Measurements from ENCODE around the gene UBE2J2.

Gene UBE2J2

GRCh38 chr1:1309251-1310108, 35.8 kb upstream of the UBE2J2 start:
- no peak overlapping the region for H3K27ac ChIP-seq (ENCODE audit: low read length, poor library complexity, severe bottlenecking)
- WGBS = 33% methylated on average over 57 of the region's 57 CpGs
- H3K79me1 ChIP-seq (replicated peaks; ENCODE audit: low read length, poor library complexity, severe bottlenecking) = peaks cover 25% of the 10 kb centered on the region
- no peak overlapping the region for H2AK5ac ChIP-seq (ENCODE audit: low read length, severe bottlenecking)
- peak overlapping the region; percentile 84 for H3K4me2 ChIP-seq (ENCODE audit: low read length, poor library complexity, severe bottlenecking)
- H2BK15ac ChIP-seq (ENCODE audit: low read depth, poor library complexity, severe bottlenecking) = peak overlapping the region; percentile 57
- no peak overlapping the region for H2BK5ac ChIP-seq (ENCODE audit: low read depth, low read length, poor library complexity, severe bottlenecking)
- H3K36me3 ChIP-seq (ENCODE audit: control insufficient read depth in 1 of 2, insufficient read depth in 2 of 2, low read depth in 1 of 2, low read length in 2 of 2) = peaks cover 41 to 57% of the 10 kb centered on the region in 2 experiments
- H3K18ac ChIP-seq (ENCODE audit: low read depth in 1 of 2, low read length in 2 of 2) = peak overlapping the region; percentile 23 to 81
- no peak overlapping the region for H2AFZ ChIP-seq (ENCODE audit: low read depth, low read length)
- H3K4ac ChIP-seq (ENCODE audit: low read depth in 1 of 2, low read length in 2 of 2) = peak overlapping the region in 1 of 2 experiments; percentile 93
- H2BK120ac ChIP-seq (ENCODE audit: low read depth, low read length) = no peak overlapping the region
- H3K23ac ChIP-seq (ENCODE audit: low read length in 2 of 2) = peak overlapping the region; percentile 53 to 59
- H3K9me3 ChIP-seq (ENCODE audit: control insufficient read depth, low read length) = no peaks in the 10 kb centered on the region
- DNase-seq = no peak
- H4K91ac ChIP-seq (ENCODE audit: low read length) = peak overlapping the region; percentile 72
- peaks cover 43% of the 10 kb centered on the region for H3K4me1 ChIP-seq (ENCODE audit: control insufficient read depth, insufficient read depth, low read depth, low read length)
- H3K9ac ChIP-seq (ENCODE audit: low read length) = peak overlapping the region; percentile 88
- H2BK12ac ChIP-seq (ENCODE audit: low read length in 2 of 2) = peak overlapping the region in 1 of 2 experiments; percentile 42
- no peaks in the 10 kb centered on the region for H3K27me3 ChIP-seq (ENCODE audit: control insufficient read depth in 1 of 2, insufficient read depth in 1 of 2, low read length in 2 of 2)
- no peak overlapping the region for H4K8ac ChIP-seq (ENCODE audit: low read length)
- H3K4me3 ChIP-seq (ENCODE audit: insufficient read depth in 1 of 2, low read depth in 1 of 2, low read length in 2 of 2) = peak overlapping the region; percentile 83 to 84
- H3K14ac ChIP-seq (ENCODE audit: low read length in 2 of 2) = peak overlapping the region in 1 of 2 experiments; percentile 90

- DNase-seq = no peak
- no peak overlapping the region for H2BK5ac ChIP-seq (ENCODE audit: low read depth, low read length, poor library complexity, severe bottlenecking)
- H3K36me3 ChIP-seq (ENCODE audit: control insufficient read depth in 1 of 2, insufficient read depth in 2 of 2, low read depth in 1 of 2, low read length in 2 of 2) = peaks cover 34 to 53% of the 10 kb centered on the region in 2 experiments
- peak overlapping the region; percentile 88 for H3K9ac ChIP-seq (ENCODE audit: low read length)
- no peak overlapping the region for H4K8ac ChIP-seq (ENCODE audit: low read length)
- peaks cover 23% of the 10 kb centered on the region for H3K79me1 ChIP-seq (replicated peaks; ENCODE audit: low read length, poor library complexity, severe bottlenecking)
- no peak overlapping the region for H2AK5ac ChIP-seq (ENCODE audit: low read length, severe bottlenecking)
- peak overlapping the region; percentile 37 to 81 for H3K18ac ChIP-seq (ENCODE audit: low read depth in 1 of 2, low read length in 2 of 2)
- no peaks in the 10 kb centered on the region for H3K9me3 ChIP-seq (ENCODE audit: control insufficient read depth, low read length)
- peak overlapping the region in 1 of 2 experiments; percentile 21 for H2BK12ac ChIP-seq (ENCODE audit: low read length in 2 of 2)
- H2BK15ac ChIP-seq (ENCODE audit: low read depth, poor library complexity, severe bottlenecking) = peak overlapping the region; percentile 57
- H3K14ac ChIP-seq (ENCODE audit: low read length in 2 of 2) = peak overlapping the region in 1 of 2 experiments; percentile 90
- under 1% methylated on average over 38 of the region's 66 CpGs for WGBS
- H2BK120ac ChIP-seq (ENCODE audit: low read depth, low read length) = peak overlapping the region; percentile 36
- H3K4ac ChIP-seq (ENCODE audit: low read depth in 1 of 2, low read length in 2 of 2) = peak overlapping the region; percentile 49 to 93
- peak overlapping the region; percentile 53 to 59 for H3K23ac ChIP-seq (ENCODE audit: low read length in 2 of 2)
- no peaks in the 10 kb centered on the region for H3K27me3 ChIP-seq (ENCODE audit: control insufficient read depth in 1 of 2, insufficient read depth in 1 of 2, low read length in 2 of 2)
- H3K4me2 ChIP-seq (ENCODE audit: low read length, poor library complexity, severe bottlenecking) = peak overlapping the region; percentile 84
- H3K4me1 ChIP-seq (ENCODE audit: control insufficient read depth, insufficient read depth, low read depth, low read length) = peaks cover 49% of the 10 kb centered on the region
- H3K27ac ChIP-seq (ENCODE audit: low read length, poor library complexity, severe bottlenecking) = no peak overlapping the region
- H3K4me3 ChIP-seq (ENCODE audit: insufficient read depth in 1 of 2, low read depth in 1 of 2, low read length in 2 of 2) = peak overlapping the region; percentile 83 to 84
- H2AFZ ChIP-seq (ENCODE audit: low read depth, low read length) = peak overlapping the region; percentile 18
- H4K91ac ChIP-seq (ENCODE audit: low read length) = peak overlapping the region; percentile 40
Measured at GRCh38 chr1:1308756-1309250, 35.1 kb upstream of the UBE2J2 start.

GRCh38 chr1:1307923-1308755, 34.5 kb upstream of the UBE2J2 start, which contains the start of the genes ACAP3 and PUSL1:
Gene ACAP3, minus strand, starts transcription at chr1:1307930. Its CDS starts 115 bp downstream, at chr1:1307815.
Gene PUSL1, plus strand, starts transcription at chr1:1308597. Its CDS starts 47 bp downstream, at chr1:1308644.
- H2BK120ac ChIP-seq (ENCODE audit: low read depth, low read length) = peak within 1 kb of the TSS; percentile 65
- H4K8ac ChIP-seq (ENCODE audit: low read length) = no peak within 1 kb of the TSS
- H3K18ac ChIP-seq (ENCODE audit: low read depth in 1 of 2, low read length in 2 of 2) = peak within 1 kb of the TSS; percentile 68 to 81
- peaks cover 54% of the 10 kb centered on the region for H3K4me1 ChIP-seq (ENCODE audit: control insufficient read depth, insufficient read depth, low read depth, low read length)
- H3K79me1 ChIP-seq (replicated peaks; ENCODE audit: low read length, poor library complexity, severe bottlenecking) = peaks cover 20% of the 10 kb centered on the region
- under 1% methylated on average over 41 of the region's 131 CpGs for WGBS
- H3K36me3 ChIP-seq (ENCODE audit: control insufficient read depth in 1 of 2, insufficient read depth in 2 of 2, low read depth in 1 of 2, low read length in 2 of 2) = peaks cover 27 to 53% of the 10 kb centered on the region in 2 experiments
- no peaks in the 10 kb centered on the region for H3K9me3 ChIP-seq (ENCODE audit: control insufficient read depth, low read length)
- H3K14ac ChIP-seq (ENCODE audit: low read length in 2 of 2) = peak within 1 kb of the TSS in 1 of 2 experiments; percentile 93
- no peak within 1 kb of the TSS for H2AK5ac ChIP-seq (ENCODE audit: low read length, severe bottlenecking)
- peak within 1 kb of the TSS; percentile 84 for H3K4me2 ChIP-seq (ENCODE audit: low read length, poor library complexity, severe bottlenecking)
- peak; percentile 95 for DNase-seq
- H3K9ac ChIP-seq (ENCODE audit: low read length) = peak within 1 kb of the TSS; percentile 88
- peak within 1 kb of the TSS; percentile 73 to 84 for H3K23ac ChIP-seq (ENCODE audit: low read length in 2 of 2)
- H3K4ac ChIP-seq (ENCODE audit: low read depth in 1 of 2, low read length in 2 of 2) = peak within 1 kb of the TSS; percentile 54 to 93
- peak within 1 kb of the TSS; percentile 48 for H3K27ac ChIP-seq (ENCODE audit: low read length, poor library complexity, severe bottlenecking)
- H2BK15ac ChIP-seq (ENCODE audit: low read depth, poor library complexity, severe bottlenecking) = peak within 1 kb of the TSS; percentile 71
- H3K4me3 ChIP-seq (ENCODE audit: insufficient read depth in 1 of 2, low read depth in 1 of 2, low read length in 2 of 2) = peak within 1 kb of the TSS; percentile 83 to 89
- peak within 1 kb of the TSS; percentile 72 for H4K91ac ChIP-seq (ENCODE audit: low read length)
- H2BK12ac ChIP-seq (ENCODE audit: low read length in 2 of 2) = peak within 1 kb of the TSS in 1 of 2 experiments; percentile 61
- H2AFZ ChIP-seq (ENCODE audit: low read depth, low read length) = peak within 1 kb of the TSS; percentile 86
- no peak within 1 kb of the TSS for H2BK5ac ChIP-seq (ENCODE audit: low read depth, low read length, poor library complexity, severe bottlenecking)
- no peaks in the 10 kb centered on the region for H3K27me3 ChIP-seq (ENCODE audit: control insufficient read depth in 1 of 2, insufficient read depth in 1 of 2, low read length in 2 of 2)
